Esophagus mucosa (tissue), 1 donor: ENCODE data around the gene ACER3. TPM values are rescaled to one million over a fixed set of nuclear protein-coding genes. Genes with fewer than 3 reads are reported as not detected.
"Not testable (repeated sequence)": the region's sequence is repeated elsewhere in the genome, so short reads cannot be mapped to it uniquely, and the experiment has no call there.

Experiments
- ATAC-seq: fragments of 200-7000 bp; cut with Tn5 transposase; one replicate; pipeline ENCODE4 v1.9.1; 2020
- total RNA-seq: library from RNA; stranded (reverse); gene quantifications from one replicate; pipeline ENCODE4 v1.2.4, GENCODE V29; 2023
- donor health status: DM: yes; HTN: yes; CAD: no.

ACER3 gene
- total RNA-seq, 1 donor from 2014 or later: 26.0 TPM

GRCh38 chr11:77060234-77060633 lies 199.5 kb downstream of the ACER3 start:
- no peak for ATAC-seq

- not testable (repeated sequence) for ATAC-seq
Measured at GRCh38 chr11:77061258-77061657, 200.5 kb downstream of the ACER3 start.

- ATAC-seq: no peak
Measured at GRCh38 chr11:77062924-77063323, 202.2 kb downstream of the ACER3 start.

GRCh38 chr11:77063407-77063806 lies 202.7 kb downstream of the ACER3 start:
- ATAC-seq: no peak

- no peak for ATAC-seq
Measured at GRCh38 chr11:77063861-77064260, 203.1 kb downstream of the ACER3 start.

GRCh38 chr11:77064648-77065217 lies 204.0 kb downstream of the ACER3 start:
- ATAC-seq: no peak

GRCh38 chr11:77065878-77066228 lies 205.1 kb downstream of the ACER3 start:
- no peak for ATAC-seq

GRCh38 chr11:77066229-77067042 lies 205.7 kb downstream of the ACER3 start, which contains the start of gene CAPN5:
TSS of gene CAPN5 (plus strand) at chr11:77066971. CDS start at chr11:77084887, 17,916 bp downstream.
- peak; percentile 93 for ATAC-seq

GRCh38 chr11:77067861-77068443 lies 207.2 kb downstream of the ACER3 start:
- ATAC-seq: no peak

GRCh38 chr11:77068457-77069335 lies 208.0 kb downstream of the ACER3 start:
- no peak for ATAC-seq

- ATAC-seq: no peak
Measured at GRCh38 chr11:77069336-77069968, 208.7 kb downstream of the ACER3 start.

GRCh38 chr11:77069969-77070582 lies 209.4 kb downstream of the ACER3 start:
- ATAC-seq: no peak

- no peak for ATAC-seq
Measured at GRCh38 chr11:77071077-77071476, 210.4 kb downstream of the ACER3 start.

GRCh38 chr11:77071671-77072605 lies 211.2 kb downstream of the ACER3 start:
- no peak for ATAC-seq

- no peak for ATAC-seq
Measured at GRCh38 chr11:77072851-77073327, 212.2 kb downstream of the ACER3 start.

GRCh38 chr11:77073328-77074001 lies 212.7 kb downstream of the ACER3 start:
- peak; percentile 83 for ATAC-seq

GRCh38 chr11:77074205-77074604 lies 213.5 kb downstream of the ACER3 start:
- ATAC-seq: no peak

- ATAC-seq: peak; percentile 8
Measured at GRCh38 chr11:77074626-77075221, 214.0 kb downstream of the ACER3 start.

- peak; percentile 70 for ATAC-seq
Measured at GRCh38 chr11:77075425-77075905, 214.7 kb downstream of the ACER3 start.
